HTR-8/SVneo (cell line): ENCODE measurements around the gene C1orf35.

Source experiments
- DNase-seq: peaks from one replicate; pipeline ENCODE4 v3.0.0; 2011; ENCODE audit warnings: low spot score, mixed read lengths; ENCODE audit not compliant: insufficient read length
- FAIRE-seq: peaks from 2 replicates; lab custom pipeline; 2011; peaks lifted over from hg19 to GRCh38; lab: Jason Lieb, UNC

The C1orf35 gene

DNA sequence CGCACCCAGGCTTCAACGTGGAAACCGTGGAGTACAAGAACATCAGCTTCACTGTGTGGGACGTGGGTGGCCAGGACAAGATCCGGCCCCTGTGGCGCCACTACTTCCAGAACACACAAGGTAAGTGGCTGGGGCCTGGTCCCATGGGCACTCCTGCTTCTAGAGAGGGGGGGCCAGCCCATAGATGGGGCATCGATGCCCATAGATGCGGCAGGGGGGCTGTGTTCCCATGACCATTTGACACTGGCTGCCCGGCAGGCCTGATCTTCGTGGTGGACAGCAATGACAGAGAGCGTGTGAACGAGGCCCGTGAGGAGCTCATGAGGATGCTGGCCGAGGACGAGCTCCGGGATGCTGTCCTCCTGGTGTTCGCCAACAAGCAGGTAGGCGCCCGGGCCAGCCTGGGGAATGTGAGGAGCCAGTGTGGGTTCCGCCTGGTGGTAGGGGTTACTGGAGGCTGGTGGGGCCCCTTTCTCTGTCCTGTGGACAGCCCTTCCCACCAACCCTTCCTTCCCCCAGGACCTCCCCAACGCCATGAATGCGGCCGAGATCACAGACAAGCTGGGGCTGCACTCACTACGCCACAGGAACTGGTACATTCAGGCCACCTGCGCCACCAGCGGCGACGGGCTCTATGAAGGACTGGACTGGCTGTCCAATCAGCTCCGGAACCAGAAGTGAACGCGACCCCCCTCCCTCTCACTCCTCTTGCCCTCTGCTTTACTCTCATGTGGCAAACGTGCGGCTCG lies 5.6 kb downstream of the C1orf35 start:
- no peak for DNase-seq
- no peak for FAIRE-seq

GRCh38 chr1:228096416-228097332 lies 6.5 kb downstream of the C1orf35 start:
- DNase-seq (no peak), FAIRE-seq (no peak)

- FAIRE-seq (no peak), DNase-seq (no peak)
These were observed 7.2 kb downstream of the C1orf35 start for GRCh38 chr1:228095938-228096337.

DNA sequence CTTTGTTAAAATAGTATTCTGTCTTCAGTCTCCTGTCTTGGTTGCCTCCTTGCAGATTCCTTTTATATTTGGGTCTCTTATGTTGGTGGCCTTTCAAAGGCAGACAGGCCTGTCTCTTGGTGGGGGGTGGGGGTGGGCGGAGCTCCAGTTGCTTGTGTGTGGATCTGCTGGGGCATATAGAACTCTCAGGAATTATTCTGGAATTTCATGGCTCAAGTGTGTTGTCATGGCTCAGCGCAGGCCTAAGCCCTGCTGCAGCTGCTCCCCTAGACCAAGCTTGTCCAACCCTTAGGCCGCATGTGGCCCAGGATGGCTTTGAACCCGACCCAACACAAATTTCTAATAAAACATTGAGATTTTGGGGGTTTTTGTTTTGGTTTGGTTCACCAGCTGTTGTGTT lies 8.0 kb downstream of the C1orf35 start:
- FAIRE-seq (no peak), DNase-seq (no peak)

- no peak for FAIRE-seq
These were observed 8.6 kb downstream of the C1orf35 start for GRCh38 chr1:228094432-228095016.

GRCh38 chr1:228093050-228093906 lies 9.8 kb downstream of the C1orf35 start:
- DNase-seq (no peak), FAIRE-seq (no peak)

More at GRCh38 chr1:228094432-228095016, 8.6 kb downstream of the C1orf35 start:
- DNase-seq, result no peak

DNA sequence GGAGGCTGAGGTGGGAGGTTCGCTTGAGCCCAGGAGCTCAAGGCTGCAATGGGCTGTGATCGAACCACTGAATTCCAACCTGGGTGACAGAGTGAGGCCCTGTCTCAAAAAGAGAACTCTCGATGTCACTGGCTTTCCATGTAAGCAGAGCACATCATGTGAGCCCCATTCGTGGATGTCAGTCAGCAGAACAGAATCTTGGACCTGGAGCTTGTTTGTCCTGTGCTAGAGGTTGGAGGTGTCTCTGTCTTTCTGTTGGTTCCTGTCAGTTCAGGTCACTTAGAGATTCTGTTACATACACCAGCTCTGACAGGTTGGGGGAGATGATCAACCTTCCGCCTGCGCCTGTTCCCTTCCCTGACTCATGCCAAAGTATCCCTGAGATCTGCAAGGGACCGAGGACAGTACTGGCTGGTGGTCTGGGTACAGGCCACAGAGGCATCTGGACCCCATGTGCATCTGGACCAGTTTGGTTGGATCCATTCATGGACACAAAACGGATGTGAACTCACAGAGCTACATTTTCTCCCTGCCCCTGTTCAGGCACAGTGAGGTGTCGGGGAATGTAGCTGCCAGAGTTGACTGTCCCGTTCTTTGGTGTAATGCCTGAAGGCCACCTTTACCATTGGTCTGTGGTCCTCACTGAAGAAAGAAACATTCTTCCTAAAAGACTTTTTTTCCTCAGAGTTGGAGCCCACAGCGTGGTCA lies 10.6 kb downstream of the C1orf35 start:
- no peak for FAIRE-seq

GRCh38 chr1:228091084-228091483 lies 12.0 kb downstream of the C1orf35 start:
- DNase-seq (no peak), FAIRE-seq (no peak)

More for the DNA sequence above, 10.6 kb downstream of the C1orf35 start:
- DNase-seq, result no peak

DNA sequence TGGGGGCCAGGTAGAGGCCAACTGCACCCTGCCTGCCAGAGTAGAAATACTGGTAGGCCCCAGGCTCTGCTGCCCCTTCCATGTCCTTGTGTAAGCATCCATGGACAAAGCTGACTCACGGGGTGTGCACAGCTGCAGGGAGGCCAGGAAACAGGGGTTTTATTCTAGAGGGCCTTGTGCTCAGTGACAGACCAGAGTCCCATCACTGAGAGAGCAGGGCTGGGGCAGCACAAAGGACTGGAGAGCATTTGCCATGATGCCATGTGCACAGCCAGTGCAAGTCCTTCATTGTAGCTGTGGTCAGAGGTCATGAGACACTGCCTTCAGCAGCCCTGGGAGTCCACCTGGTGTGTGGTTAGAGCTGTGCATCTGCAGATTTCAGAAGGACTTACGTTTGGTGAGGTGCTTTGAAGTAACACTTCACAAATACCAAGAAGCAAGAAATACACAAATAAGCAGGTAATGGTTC lies 12.5 kb downstream of the C1orf35 start:
- no peak for FAIRE-seq
- no peak for DNase-seq

DNA sequence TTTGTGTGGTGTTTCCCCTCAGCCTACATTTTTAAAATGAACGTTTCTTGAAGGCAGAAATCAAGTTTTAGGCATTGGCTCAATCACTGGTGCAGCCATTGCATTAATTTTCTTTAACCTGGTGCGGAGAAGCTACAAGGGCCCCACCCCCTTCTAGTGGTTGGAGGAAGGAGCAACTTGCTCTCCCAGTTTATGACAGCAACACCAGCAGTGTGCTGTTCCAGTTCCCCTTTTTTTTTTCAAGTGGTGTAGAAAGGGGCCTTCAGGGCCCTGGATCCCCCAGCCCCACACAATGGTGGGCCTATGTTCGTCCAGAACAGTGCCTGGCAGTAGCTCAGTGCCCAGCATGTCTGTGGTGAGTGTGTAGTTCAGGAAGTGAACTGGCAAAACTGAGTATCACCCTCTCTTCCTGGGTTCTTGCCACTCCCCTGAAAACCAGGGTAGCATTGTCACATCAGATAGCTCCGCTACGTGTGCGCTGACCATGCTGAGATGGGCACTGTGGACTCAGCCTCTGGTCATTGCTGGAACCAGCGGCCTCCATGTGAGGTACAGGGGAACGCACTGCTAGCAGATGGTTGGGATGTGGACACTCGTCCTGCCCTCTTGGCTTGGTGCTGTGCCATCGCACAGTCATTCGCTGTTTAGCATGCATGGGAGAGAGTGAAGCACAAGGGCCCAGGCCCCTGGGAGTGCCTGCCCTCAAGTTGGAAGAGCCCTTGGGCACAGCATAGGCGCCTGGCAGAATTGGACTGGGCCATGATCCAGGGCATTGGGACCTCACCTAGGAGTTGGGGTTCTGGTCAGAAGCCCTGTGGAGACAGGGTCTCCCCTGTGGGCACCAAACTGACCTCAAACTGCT lies 13.4 kb downstream of the C1orf35 start:
- FAIRE-seq (no peak), DNase-seq (no peak)

DNA sequence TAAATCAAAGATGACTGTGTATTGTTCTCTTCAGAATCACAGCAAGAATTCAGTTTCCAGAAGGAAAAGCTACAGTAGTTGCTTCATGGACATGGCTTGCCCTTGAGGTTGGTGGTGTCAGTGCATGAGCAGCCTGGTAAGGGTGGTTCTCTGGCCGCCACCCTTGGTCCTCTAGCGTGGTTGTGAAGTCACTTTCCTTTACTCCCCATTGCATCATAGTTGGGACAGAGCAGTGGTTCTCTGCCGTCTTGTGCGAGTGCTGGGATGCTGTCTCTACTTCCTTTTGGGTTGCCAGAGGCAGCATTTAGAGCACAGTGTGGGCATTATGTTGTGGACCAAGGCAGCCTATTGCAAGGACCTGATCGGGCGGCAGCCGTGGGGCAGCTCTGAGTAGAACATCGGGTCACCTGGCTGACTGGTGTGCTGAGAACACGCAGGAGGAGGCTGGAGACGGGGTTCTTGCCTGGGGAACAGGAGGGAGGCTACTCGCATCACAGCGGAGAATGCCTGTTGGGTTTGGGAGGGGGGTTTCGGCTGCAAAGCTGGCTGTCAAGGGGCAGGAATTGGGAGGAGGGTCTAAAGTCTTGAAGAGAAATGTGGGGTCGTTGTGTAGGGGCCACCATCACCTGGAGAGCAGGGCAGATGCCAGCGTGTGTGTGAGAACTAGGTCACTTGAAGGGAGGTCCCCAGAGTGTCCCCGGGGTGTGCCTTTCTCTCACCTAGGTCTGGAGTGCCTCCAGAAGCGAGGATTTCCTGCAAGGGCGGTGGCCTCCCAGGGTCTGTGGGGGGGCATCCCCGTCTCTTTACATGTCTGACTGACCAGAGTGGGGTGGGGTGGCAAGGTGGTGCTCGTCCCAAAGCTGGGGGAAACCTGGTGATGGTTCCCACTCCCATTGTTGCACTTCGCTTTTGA lies 14.3 kb downstream of the C1orf35 start:
- DNase-seq, result no peak
- FAIRE-seq, result no peak

GRCh38 chr1:228087771-228088251 lies 15.3 kb downstream of the C1orf35 start:
- FAIRE-seq (no peak), DNase-seq (peak; percentile 60)

DNA sequence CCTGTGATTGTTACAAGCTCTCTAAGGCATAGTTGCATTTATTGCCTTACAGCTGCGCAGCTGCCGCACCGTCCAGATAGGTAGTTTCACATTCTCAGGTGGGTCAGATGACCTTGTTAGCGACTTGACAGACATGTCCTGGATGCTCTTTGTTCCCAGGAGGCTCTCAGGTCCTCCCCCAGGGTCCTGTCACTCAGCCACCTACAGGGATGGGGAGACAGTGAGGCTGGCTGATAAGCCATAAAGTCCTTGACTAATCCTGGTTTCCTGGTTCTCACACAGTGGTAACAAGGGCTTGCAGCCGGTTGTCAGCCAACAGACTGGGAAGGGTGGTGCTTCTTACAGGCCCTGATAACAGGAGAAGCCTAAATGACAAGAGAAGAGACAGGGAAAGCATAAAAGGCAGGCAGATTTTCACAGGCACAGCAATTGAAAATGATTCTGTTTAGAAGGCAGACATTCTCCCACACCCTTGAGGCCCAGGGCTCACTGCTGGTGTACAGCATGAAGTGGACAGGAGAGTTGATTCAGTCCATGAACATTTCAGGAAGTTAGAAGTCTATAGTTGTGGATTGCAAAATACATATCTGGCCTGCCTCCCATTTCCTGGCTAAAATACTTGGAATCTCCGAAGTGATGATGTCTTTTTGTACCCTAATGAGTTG lies 17.7 kb downstream of the C1orf35 start:
- no peak for FAIRE-seq
- no peak for DNase-seq

DNA sequence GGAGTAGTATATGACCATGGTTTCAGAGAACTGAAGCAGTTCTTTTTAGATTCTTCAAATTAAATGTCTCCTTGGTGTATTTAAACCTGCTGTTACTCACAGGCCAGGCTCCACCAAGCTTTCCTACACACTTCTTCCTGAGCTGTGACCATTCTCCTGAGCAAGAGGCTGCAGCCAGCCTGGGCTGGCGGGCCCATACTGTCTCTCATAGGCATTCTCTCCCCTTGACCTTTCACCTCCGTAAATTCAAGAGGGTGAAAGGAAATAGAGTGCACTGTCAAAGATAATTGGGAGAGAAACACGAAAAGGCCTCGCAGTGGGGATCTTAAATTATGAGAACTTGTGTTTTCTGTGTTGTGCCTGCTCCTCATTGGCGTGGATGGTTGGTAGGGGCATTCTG lies 18.3 kb downstream of the C1orf35 start:
- FAIRE-seq (no peak), DNase-seq (no peak)

DNA sequence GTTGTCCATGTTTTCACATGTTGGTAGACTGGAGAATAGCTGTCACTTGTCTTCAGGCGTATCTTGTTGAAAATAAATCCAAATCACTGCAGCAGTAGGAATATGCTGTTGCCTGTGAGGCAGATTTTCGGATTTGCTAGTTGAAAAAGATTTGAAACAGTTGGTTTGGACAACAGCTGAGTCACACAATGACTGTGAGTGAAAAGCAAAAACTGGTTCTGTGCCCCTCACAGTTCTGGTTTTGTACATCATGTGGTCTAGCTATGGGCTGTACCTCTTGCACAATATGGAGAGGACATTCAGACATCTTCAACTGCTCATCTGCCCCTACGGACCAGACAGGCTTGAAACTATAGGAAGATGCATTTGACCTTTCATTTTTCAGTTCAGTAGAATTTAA lies 18.8 kb downstream of the C1orf35 start:
- FAIRE-seq, result no peak
- no peak for DNase-seq

GRCh38 chr1:228083871-228084278 lies 19.2 kb downstream of the C1orf35 start:
- DNase-seq (no peak), FAIRE-seq (no peak)
